Measurements from ENCODE around the gene THRSP. TPM values are rescaled to one million over a fixed set of nuclear protein-coding genes. Genes with fewer than 3 reads are reported as not detected.
"Not testable (repeated sequence)": the region's sequence is repeated elsewhere in the genome, so short reads cannot be mapped to it uniquely, and the experiment has no call there.

Gene THRSP
- total RNA-seq, 1 experiment from 2014 or later, result not detected

DNA sequence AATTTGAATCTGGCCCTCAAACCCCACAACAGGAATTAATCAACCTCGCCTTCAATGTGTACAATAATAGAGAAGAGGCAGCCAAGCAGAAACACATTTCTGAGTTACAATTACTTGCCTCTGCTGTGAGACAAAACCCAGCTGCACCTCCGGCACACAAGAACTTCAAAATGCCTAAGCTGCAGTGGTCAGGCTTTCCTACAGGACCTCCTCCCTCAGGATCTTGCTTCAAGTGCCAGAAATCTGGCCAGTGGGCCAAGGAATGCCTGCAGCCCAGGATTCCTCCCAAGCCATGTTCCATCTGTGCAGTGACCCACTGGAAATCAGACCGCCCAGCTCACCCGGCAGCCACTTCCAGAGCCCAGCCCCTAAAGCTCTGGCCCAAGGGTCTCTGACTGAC, 19.4 kb downstream of the THRSP start:
- H4K8ac ChIP-seq (replicated peaks; ENCODE audit: insufficient read length, low read depth, low read length), result no peak overlapping the region
- WGBS (ENCODE audit: extremely low coverage, insufficient read length, low lambda C conversion rate), result no CpG with 5 or more reads among the region's 4 CpGs
- H3K9ac ChIP-seq (ENCODE audit: extremely low read depth, insufficient read length, low read length), result no peak overlapping the region
- H3K14ac ChIP-seq (ENCODE audit: insufficient read depth, low read length), result no peak overlapping the region
- no peak overlapping the region for H3T11ph ChIP-seq (ENCODE audit: low read length)
- H3K79me2 ChIP-seq (ENCODE audit: insufficient read depth, low read length), result peaks cover 3% of the 10 kb centered on the region; the same call in 1 of the 2 replicates
- DNase-seq, result no peak
- H3K4me1 Mint-ChIP-seq, result peaks cover 7 to 13% of the 10 kb centered on the region in 2 experiments
- H3K27ac ChIP-seq (ENCODE audit: insufficient read length, low read depth, low read length), result no peak overlapping the region
- H2AFZ ChIP-seq (ENCODE audit: low read length), result no peak overlapping the region
- H2BK12ac ChIP-seq (ENCODE audit: insufficient read length, low read depth, low read length), result no peak overlapping the region
- H3K4ac ChIP-seq (ENCODE audit: low read depth, low read length), result no peak overlapping the region
- no peak overlapping the region for H2BK20ac ChIP-seq (ENCODE audit: low read depth, low read length, poor library complexity, severe bottlenecking)
- H3K4me1 ChIP-seq (ENCODE audit: insufficient read depth, low read length), result no peaks in the 10 kb centered on the region
- H3K27me3 Mint-ChIP-seq (ENCODE audit: low read depth), result peaks cover 10% of the 10 kb centered on the region
- H2BK5ac ChIP-seq (ENCODE audit: insufficient read length, low read length), result no peak overlapping the region
- no peak overlapping the region for H2BK15ac ChIP-seq (ENCODE audit: low read depth, low read length)
- H3K9me3 ChIP-seq (ENCODE audit: control insufficient read depth, low read depth, low read length), result no peaks in the 10 kb centered on the region
- no peak overlapping the region for H4K5ac ChIP-seq (ENCODE audit: insufficient read length, low read depth, low read length)
- H3K23ac ChIP-seq (ENCODE audit: insufficient read length, low read depth, low read length), result no peak overlapping the region
- H2AK5ac ChIP-seq (ENCODE audit: insufficient read length, low read length), result no peak overlapping the region
- H2BK120ac ChIP-seq (ENCODE audit: low read depth, low read length, poor library complexity, severe bottlenecking), result no peak overlapping the region
- H3K18ac ChIP-seq (ENCODE audit: insufficient read length, low read depth, low read length), result no peak overlapping the region
- H3K79me1 ChIP-seq (ENCODE audit: insufficient read depth, low read depth, low read length, poor library complexity, severe bottlenecking), result no peaks in the 10 kb centered on the region
- H3K56ac ChIP-seq (ENCODE audit: insufficient read length, low read depth, low read length), result no peak overlapping the region
- H3K23me2 ChIP-seq (ENCODE audit: insufficient read length, low read depth, low read length, poor library complexity, severe bottlenecking), result peaks cover 8% of the 10 kb centered on the region
- H3K4me3 Mint-ChIP-seq, result no peak overlapping the region
- peaks cover 0 to 4% (median 3%) of the 10 kb centered on the region in 3 experiments; a peak in 2 of 7 replicates for H3K36me3 Mint-ChIP-seq (ENCODE audit: insufficient read depth in 1 of 3, low read depth in 3 of 3)
- no peak overlapping the region; a peak in 2 of 7 replicates for H3K27ac Mint-ChIP-seq
- no peaks in the 10 kb centered on the region for H4K20me1 ChIP-seq (ENCODE audit: control insufficient read depth, insufficient read depth, insufficient read length)
- TF ChIP-seq CTCF (conservative IDR thresholded peaks at IDR 0.05), result no peak
- no peak overlapping the region for H3K4me2 ChIP-seq (ENCODE audit: insufficient read depth, insufficient read length, low read length)
- H3K9me3 Mint-ChIP-seq, result no peaks in the 10 kb centered on the region; a peak in 1 of 5 replicates
- H3K27me3 ChIP-seq (ENCODE audit: insufficient read depth, low read length), result no peaks in the 10 kb centered on the region
- H4K91ac ChIP-seq (ENCODE audit: insufficient read length, low read depth, low read length), result no peak overlapping the region

GRCh38 chr11:78084506-78084905, 20.8 kb downstream of the THRSP start:
- H3K4ac ChIP-seq (ENCODE audit: low read depth, low read length); DNase-seq; H4K5ac ChIP-seq (ENCODE audit: insufficient read length, low read depth, low read length); H2AK5ac ChIP-seq (ENCODE audit: insufficient read length, low read length); H3K23me2 ChIP-seq (ENCODE audit: insufficient read length, low read depth, low read length, poor library complexity, severe bottlenecking); H3K4me2 ChIP-seq (ENCODE audit: insufficient read depth, insufficient read length, low read length); H3K9me3 ChIP-seq (ENCODE audit: control insufficient read depth, low read depth, low read length); H3K27ac Mint-ChIP-seq; H2AFZ ChIP-seq (ENCODE audit: low read length); H3K56ac ChIP-seq (ENCODE audit: insufficient read length, low read depth, low read length); H2BK5ac ChIP-seq (ENCODE audit: insufficient read length, low read length); H3K27me3 ChIP-seq (ENCODE audit: insufficient read depth, low read length); H3K27ac ChIP-seq (ENCODE audit: insufficient read length, low read depth, low read length); H4K20me1 ChIP-seq (ENCODE audit: control insufficient read depth, insufficient read depth, insufficient read length); H3K36me3 Mint-ChIP-seq (ENCODE audit: insufficient read depth in 1 of 3, low read depth in 3 of 3); H3K18ac ChIP-seq (ENCODE audit: insufficient read length, low read depth, low read length); H2BK120ac ChIP-seq (ENCODE audit: low read depth, low read length, poor library complexity, severe bottlenecking); H4K8ac ChIP-seq (replicated peaks; ENCODE audit: insufficient read length, low read depth, low read length); H3K79me2 ChIP-seq (ENCODE audit: insufficient read depth, low read length); H3K4me3 Mint-ChIP-seq; H2BK20ac ChIP-seq (ENCODE audit: low read depth, low read length, poor library complexity, severe bottlenecking); H3K79me1 ChIP-seq (ENCODE audit: insufficient read depth, low read depth, low read length, poor library complexity, severe bottlenecking); H3K9me3 Mint-ChIP-seq; H3K9ac ChIP-seq (ENCODE audit: extremely low read depth, insufficient read length, low read length); H3K4me1 Mint-ChIP-seq; H3T11ph ChIP-seq (ENCODE audit: low read length); H3K4me1 ChIP-seq (ENCODE audit: insufficient read depth, low read length); H2BK15ac ChIP-seq (ENCODE audit: low read depth, low read length); H3K14ac ChIP-seq (ENCODE audit: insufficient read depth, low read length); H2BK12ac ChIP-seq (ENCODE audit: insufficient read length, low read depth, low read length); H4K91ac ChIP-seq (ENCODE audit: insufficient read length, low read depth, low read length); H3K23ac ChIP-seq (ENCODE audit: insufficient read length, low read depth, low read length): not testable (repeated sequence)
- 100% methylated on average over 1 of the region's 8 CpGs for WGBS (ENCODE audit: extremely low coverage, insufficient read length, low lambda C conversion rate)
- peaks cover 10% of the 10 kb centered on the region for H3K27me3 Mint-ChIP-seq (ENCODE audit: low read depth)

All from H9 (cell line).